Left cardiac atrium (tissue), 4 donors: Measurements from ENCODE around the gene AMER2. TPM values are rescaled to one million over a fixed set of nuclear protein-coding genes. Genes with fewer than 3 reads are reported as not detected.

Experiments used
- ATAC-seq, 2 donors: fragments of 200-7000 bp; cut with Tn5 transposase; one replicate each; pipeline ENCODE4 v1.9.1; 2020; ENCODE audit warnings: mild to moderate bottlenecking in 2 of 2, moderate library complexity in 2 of 2
- DNase-seq: peaks from one replicate; pipeline ENCODE4 v3.0.0-alpha.2; 2020
- intact Hi-C, 2 donors: fragments of 100-400 bp; cut with DNase I; formaldehyde crosslinking; loops; one replicate each; pipeline versions ENCODE4 v1.14.1 to v1.15.1; 2022 to 2023
- total RNA-seq, 2 donors: library from RNA; stranded (reverse); fragmentation: NEBNext Ultra II Directional; extraction: Animal tissue kit (Norgen Biotek cat#: 25700); gene quantifications; one replicate each; pipeline ENCODE4 v1.2.1, GENCODE V29; 2021
- donor health status: DM: no; HTN: yes; CAD: no.
- donor health status: DM: no; HTN: yes; CAD: no; lungs with severe emphysema.
- donor health status: DM: yes; HTN: yes; CAD: no.
- donor health status: Dilated cardiomyopathy.

The AMER2 gene
- total RNA-seq, 2 donors from 2014 or later, result not detected

DNA sequence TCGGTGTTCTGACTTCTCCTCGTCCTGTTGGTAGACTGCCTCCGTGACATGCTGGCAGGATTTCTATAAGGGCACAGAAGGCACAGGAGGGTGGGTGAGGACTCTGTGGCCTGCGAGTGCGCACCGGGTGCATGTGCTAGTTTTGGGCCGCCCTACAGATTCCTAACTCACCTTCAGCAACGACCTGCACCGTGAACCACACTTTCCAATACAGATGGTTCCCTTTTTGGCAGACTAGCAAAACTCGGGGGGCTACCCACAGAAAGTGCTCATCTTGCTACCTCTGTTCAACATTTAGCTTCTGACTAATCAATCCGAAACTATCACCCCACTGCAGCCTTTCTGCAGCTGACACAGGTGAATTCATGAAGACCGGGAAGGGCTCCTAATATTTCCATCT, 14.1 kb upstream of the AMER2 start:
- no peak for ATAC-seq
- intact Hi-C loops, result no loop called here
- DNase-seq, result no peak

- intact Hi-C loops, result no loop called here
- ATAC-seq, result no peak
- DNase-seq, result no peak
Observed at GRCh38 chr13:25181597-25181996, 9.5 kb upstream of the AMER2 start.

- intact Hi-C loops, result no loop called here
Observed at GRCh38 chr13:25180775-25181537, 8.9 kb upstream of the AMER2 start.

DNA sequence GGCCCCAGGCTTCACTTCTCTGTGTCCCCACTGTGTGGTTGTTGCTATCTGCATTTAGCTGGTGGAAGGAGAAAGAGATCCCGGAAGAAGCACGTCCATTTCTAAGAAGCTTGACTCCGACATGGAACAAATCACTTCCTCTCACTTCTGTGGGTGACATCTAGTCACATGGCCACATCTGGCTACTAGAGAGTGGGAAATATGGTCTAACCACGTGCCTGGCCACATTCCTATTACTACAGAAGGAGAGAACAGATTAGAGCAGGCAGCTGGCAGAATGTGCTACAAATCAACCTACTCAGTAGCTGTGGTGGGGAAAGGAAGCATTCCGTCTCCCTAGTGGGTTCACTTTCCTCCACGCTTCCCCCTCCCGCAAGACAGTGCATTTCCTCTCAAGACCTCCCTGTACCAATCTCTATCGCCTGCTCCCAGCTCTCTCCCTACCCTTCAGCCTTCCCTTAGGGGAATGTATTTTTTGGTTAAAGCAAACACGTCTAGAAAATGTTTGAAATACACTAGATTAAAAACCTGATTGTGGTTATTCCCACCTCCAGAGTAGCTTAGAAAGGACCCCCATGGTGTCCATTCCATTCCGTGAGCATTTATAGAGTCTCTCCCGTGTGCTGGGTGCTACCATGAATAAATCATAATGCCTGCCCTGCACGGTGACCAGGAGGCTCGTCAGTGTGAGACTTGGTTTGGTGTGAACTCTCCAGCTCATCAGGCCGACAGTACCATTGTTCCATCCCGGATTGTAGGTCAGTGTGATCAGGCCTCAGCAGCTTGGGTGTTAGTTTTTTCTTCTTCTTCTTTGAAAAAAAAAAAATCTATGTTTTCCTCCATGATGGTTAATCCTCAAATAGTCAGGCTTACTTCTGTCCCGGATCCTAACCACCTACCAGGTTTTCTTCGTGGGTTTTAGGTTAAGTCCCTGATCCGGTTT, 8.0 kb upstream of the AMER2 start:
- intact Hi-C loops, result no loop called here
- ATAC-seq (no peak), DNase-seq (no peak)

More at GRCh38 chr13:25180775-25181537, 8.9 kb upstream of the AMER2 start:
- ATAC-seq (no peak), DNase-seq (no peak)

GRCh38 chr13:25179011-25179410, 6.9 kb upstream of the AMER2 start:
- DNase-seq (no peak), ATAC-seq (no peak)
- intact Hi-C loops, result no loop called here

GRCh38 chr13:25178070-25178469, 6.0 kb upstream of the AMER2 start:
- no peak for DNase-seq
- intact Hi-C loops, result no loop called here
- ATAC-seq, result no peak

DNA sequence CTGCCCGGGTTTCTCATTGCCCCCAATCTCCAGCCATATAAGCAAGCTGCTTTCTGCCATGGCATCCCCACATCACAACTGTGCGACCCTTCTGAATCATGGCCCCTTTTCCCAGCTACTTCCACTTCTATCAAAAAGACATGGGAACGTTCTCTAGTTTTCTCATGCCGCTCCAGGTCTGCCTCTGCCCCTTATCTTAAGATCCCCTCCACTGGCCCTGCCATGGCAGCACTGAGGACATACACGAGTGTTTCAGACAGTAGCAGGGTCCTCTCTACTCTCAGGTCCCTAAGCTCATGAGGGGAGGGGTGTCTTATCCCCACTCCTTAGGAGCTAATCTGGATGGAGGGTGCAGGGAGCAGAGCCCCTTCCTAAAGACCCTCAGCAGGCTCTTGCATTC, 5.5 kb upstream of the AMER2 start:
- intact Hi-C loops, result no loop called here
- ATAC-seq (no peak), DNase-seq (no peak)

DNA sequence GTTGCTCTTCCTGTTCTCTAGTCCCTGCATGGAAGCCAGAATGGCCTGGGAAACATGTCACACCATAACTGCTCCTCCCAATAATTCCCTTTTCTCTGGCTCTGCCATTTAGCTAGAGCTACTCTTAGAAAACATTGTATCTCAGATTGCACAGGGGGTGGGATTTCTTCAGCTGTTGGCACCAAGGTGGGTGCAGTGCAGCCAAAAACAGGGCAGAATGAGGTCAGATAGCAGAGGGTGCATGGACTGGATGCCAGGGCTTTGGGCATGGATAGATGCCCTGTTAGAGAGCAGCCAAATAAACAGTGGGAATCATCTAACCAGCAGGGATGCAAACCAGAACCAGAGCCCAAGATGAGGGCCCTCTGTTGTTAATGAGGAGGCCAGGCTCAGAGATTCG, 4.9 kb upstream of the AMER2 start:
- intact Hi-C loops, result no loop called here
- DNase-seq (no peak), ATAC-seq (no peak)

GRCh38 chr13:25175431-25175830, 3.3 kb upstream of the AMER2 start:
- ATAC-seq, result no peak
- intact Hi-C loops, result no loop called here
- DNase-seq, result no peak

DNA sequence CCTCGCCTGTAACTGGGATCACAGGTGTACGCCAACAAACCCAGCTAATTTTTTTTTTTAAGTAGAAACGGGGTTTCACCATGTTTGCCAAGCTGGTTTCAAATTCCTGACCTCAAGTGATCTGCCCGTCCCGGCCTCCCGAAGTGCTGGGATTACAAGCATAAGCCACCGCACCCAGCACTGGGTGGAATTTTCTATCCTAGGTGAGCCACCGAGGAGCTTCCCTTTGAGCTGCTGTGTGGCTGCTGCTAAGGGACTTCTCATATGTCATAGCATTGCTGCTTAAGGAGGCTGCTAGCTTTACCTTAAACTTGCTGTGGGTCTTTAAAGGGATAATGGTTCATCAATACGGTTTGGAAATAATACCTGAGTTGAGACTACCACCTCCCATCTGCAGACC, 2.9 kb upstream of the AMER2 start:
- ATAC-seq, result no peak

DNA sequence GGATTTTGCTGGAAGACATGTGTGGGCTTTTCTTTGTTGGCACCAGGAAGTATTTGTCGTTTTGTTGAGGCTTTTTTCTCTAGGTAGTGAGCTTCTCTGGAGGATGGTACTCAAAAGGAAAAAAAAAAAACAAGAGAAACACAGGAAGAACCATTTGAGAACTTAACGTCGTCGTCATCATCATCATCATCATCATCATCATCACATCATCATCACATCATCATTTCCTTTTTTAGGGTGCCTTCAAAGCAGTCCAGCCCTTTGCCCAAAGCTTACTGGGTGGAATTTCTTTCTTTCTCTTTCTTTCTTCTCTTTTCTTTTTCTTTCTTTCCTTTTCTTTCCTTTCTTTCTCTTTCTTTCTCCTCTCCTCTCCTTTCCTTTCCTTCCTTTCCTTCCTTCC, 2.2 kb upstream of the AMER2 start:
- ATAC-seq (no peak), DNase-seq (no peak)
- intact Hi-C loops, result no loop called here

More for the DNA sequence above, 2.9 kb upstream of the AMER2 start:
- no peak for DNase-seq
- intact Hi-C loops, result no loop called here

- no peak for ATAC-seq
- intact Hi-C loops, result no loop called here
- no peak for DNase-seq
Observed at GRCh38 chr13:25172303-25172630, 179 bp upstream of the AMER2 start.

GRCh38 chr13:25171170-25171516, 945 bp downstream of the AMER2 start:
- intact Hi-C loops, result no loop called here
- no peak for DNase-seq
- ATAC-seq, result no peak

GRCh38 chr13:25170554-25171111, 1.5 kb downstream of the AMER2 start:
- no peak for ATAC-seq
- intact Hi-C loops, result no loop called here
- DNase-seq, result no peak

GRCh38 chr13:25169951-25170553, 2.0 kb downstream of the AMER2 start:
- ATAC-seq (no peak), DNase-seq (no peak)
- intact Hi-C loops, result no loop called here

GRCh38 chr13:25169356-25169755, 2.7 kb downstream of the AMER2 start:
- DNase-seq (no peak), ATAC-seq (no peak)
- intact Hi-C loops, result no loop called here

GRCh38 chr13:25168790-25169189, 3.3 kb downstream of the AMER2 start:
- intact Hi-C loops, result no loop called here
- no peak for ATAC-seq
- no peak for DNase-seq

DNA sequence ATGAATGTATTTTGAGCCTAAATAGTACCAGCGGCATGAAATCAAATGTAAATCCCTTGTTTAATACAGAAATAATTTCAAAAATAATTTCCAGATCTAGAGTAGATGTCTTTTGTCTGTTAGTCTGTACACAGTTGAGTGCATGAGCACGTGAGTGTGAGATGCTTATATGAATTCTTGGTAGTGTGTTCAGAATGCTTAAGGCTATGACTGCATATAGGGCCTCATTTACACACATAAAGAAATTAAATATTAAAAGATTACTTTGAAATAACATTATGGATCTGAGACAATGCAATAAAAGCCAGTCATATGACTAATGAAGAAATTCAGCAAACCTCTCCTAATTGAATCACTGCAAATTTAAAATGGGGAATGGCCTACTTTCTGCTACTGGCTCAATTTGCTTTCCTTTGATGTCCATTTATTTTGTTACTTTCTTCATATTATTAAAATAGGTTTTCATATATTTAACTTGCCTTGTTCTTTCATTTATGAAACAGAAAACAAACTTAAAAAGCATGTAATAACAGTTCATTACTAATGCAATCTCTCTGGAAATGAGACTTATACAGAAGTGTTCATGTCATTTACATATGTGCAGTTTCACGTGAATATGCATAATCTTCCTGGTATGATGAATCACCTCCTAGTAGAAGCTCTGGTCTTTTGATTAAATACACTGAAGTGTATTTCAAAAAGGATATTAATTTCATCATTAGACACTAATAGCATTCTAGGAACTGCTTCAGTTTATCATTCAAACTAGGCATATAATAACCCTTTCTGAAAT, 4.5 kb downstream of the AMER2 start:
- intact Hi-C loops, result no loop called here
- DNase-seq (no peak), ATAC-seq (no peak)

DNA sequence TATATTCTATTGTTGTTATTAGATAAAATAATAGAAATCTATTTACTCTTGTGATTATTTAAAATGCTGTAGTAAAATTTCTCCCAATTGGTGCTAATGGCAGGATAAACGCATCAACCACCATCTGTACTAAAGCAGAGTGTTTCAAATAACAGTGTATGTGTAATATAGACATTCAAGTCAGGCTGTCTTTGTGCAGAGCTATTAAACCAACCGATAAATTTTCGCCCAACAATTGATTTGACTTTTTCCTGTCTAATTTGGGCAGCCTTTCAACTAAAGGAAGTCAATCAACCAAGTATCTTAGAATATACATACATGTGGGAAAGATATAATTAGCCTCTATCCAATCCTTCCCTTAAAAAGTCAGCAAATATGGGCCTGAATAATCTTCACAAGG, 5.8 kb downstream of the AMER2 start:
- ATAC-seq (no peak), DNase-seq (no peak)
- intact Hi-C loops, result no loop called here
